ENCODE measurements around the gene TSHZ2. TPM values are rescaled to one million over a fixed set of nuclear protein-coding genes. Genes with fewer than 3 reads are reported as not detected.

TSHZ2 gene
- total and polyA plus RNA-seq, 2 of the 4 experiments (the other 2 are of a cell fraction): under 0.01 to 0.02 TPM

GRCh38 chr20:52984451-52984810, 12.3 kb downstream of the TSHZ2 start:
- no peak overlapping the region for H3K4ac ChIP-seq (ENCODE audit: low read depth, low read length)
- no peak overlapping the region for H3K56ac ChIP-seq (ENCODE audit: extremely low read depth, insufficient read depth, low read length)
- H3K4me1 ChIP-seq (ENCODE audit: control insufficient read depth, insufficient read depth, low read length): no peaks in the 10 kb centered on the region
- dilution Hi-C loops (cut with HindIII; ENCODE audit: low sequenced_read_pairs, unreplicated experiment) (no loop called here), in situ Hi-C loops (cut with MboI; ENCODE audit: low sequenced_read_pairs) (no loop called here), intact Hi-C loops (cut with micrococcal nuclease) (no loop called here)
- H3K14ac ChIP-seq (replicated peaks; ENCODE audit: low read depth, low read length): no peak overlapping the region
- ChIA-PET CTCF (no interaction called here), POLR2A (ENCODE audit: unreplicated experiment) (no interaction called here)
- no peak overlapping the region for H2BK120ac ChIP-seq (ENCODE audit: low read depth, low read length)
- no peak overlapping the region for H3K18ac ChIP-seq (ENCODE audit: low read depth, low read length)
- H4K91ac ChIP-seq (ENCODE audit: insufficient read depth, low read depth, low read length): no peak overlapping the region
- H3K79me1 ChIP-seq (ENCODE audit: low read depth in 1 of 2, low read length in 2 of 2): no peaks in the 10 kb centered on the region
- H4K8ac ChIP-seq (ENCODE audit: low read depth in 2 of 2, low read length in 2 of 2): no peak overlapping the region
- H3K4me2 ChIP-seq (ENCODE audit: low read depth, low read length): no peak overlapping the region
- H4K20me1 ChIP-seq (ENCODE audit: insufficient read depth, low read length): no peaks in the 10 kb centered on the region
- ATAC-seq (ENCODE audit: low read depth) (no peak), DNase-seq (no peak)
- no peaks in the 10 kb centered on the region for H3K9me1 ChIP-seq (ENCODE audit: insufficient read depth, low read length)
- H2BK15ac ChIP-seq (ENCODE audit: low read depth, low read length): no peak overlapping the region
- H4K5ac ChIP-seq (ENCODE audit: low read depth, low read length): no peak overlapping the region
- no peaks in the 10 kb centered on the region for H3K27me3 ChIP-seq (ENCODE audit: control insufficient read depth, insufficient read depth, low read length)
- H2BK5ac ChIP-seq (ENCODE audit: low read depth, low read length, poor library complexity, severe bottlenecking): no peak overlapping the region
- peaks cover 5% of the 10 kb centered on the region for H3K9me3 ChIP-seq (ENCODE audit: control insufficient read depth, insufficient read depth, low read length)
- no peak overlapping the region for H2AK9ac ChIP-seq (replicated peaks; ENCODE audit: low read depth, low read length, poor library complexity)
- no TSS peak for BruUV-seq (replicated peaks)
- H2AFZ ChIP-seq (replicated peaks; ENCODE audit: low read length, poor library complexity): no peak overlapping the region
- WGBS, 2 experiments (ENCODE audit: extremely low coverage in 2 of 2, insufficient read length in 1 of 2): 38% methylated on average over 3 of the region's 10 CpGs; no CpG with 5 or more reads in 1 of the 2 experiments
- no peak overlapping the region for H3K27ac ChIP-seq (ENCODE audit: insufficient read depth, low read length)
- no peak overlapping the region for H3K4me3 ChIP-seq (ENCODE audit: insufficient read depth, low read depth, low read length)
- no peak overlapping the region for H2BK20ac ChIP-seq (ENCODE audit: low read depth, low read length)
- H3K9ac ChIP-seq (ENCODE audit: low read depth, low read length): no peak overlapping the region
- H3K36me3 ChIP-seq (ENCODE audit: control insufficient read depth, insufficient read depth, low read length): no peaks in the 10 kb centered on the region
- no peak overlapping the region for H3K23ac ChIP-seq (ENCODE audit: low read depth, low read length)
- H2AK5ac ChIP-seq (ENCODE audit: low read depth, low read length): no peak overlapping the region
- TF ChIP-seq FOS (IDR thresholded peaks at IDR 0.05; ENCODE audit: low read depth, low read length): no peak
- no peak for TF ChIP-seq POLR2A (IDR thresholded peaks at IDR 0.05; ENCODE audit: low read depth, low read length)
- TF ChIP-seq RFX5 (IDR thresholded peaks at IDR 0.05; ENCODE audit: low read depth, low read length): no peak
- no peak for TF ChIP-seq RAD21 (IDR thresholded peaks at IDR 0.05; ENCODE audit: low read length)

All from IMR-90 (cell line).